H1 (cell line): ENCODE results near the gene DMRT1. TPM values are rescaled to one million over a fixed set of nuclear protein-coding genes. Genes with fewer than 3 reads are reported as not detected.

Experiments used
- CTCF ChIA-PET: fragments of 300-600 bp; sonication (Branson Sonifier 250); formaldehyde crosslinking; loops from one replicate; lab custom pipeline; 2021; ENCODE audit not compliant: partially characterized antibody; lab: Charles Lee
- POLR2A ChIA-PET: fragments of 300-600 bp; sonication (Branson Sonifier 250); formaldehyde crosslinking; loops from one replicate; lab custom pipeline; 2021; ENCODE audit warnings: inconsistent platforms; ENCODE audit not compliant: partially characterized antibody; lab: Charles Lee
- DNase-seq, 2 experiments: peaks; one replicate each; pipeline versions ENCODE4 v3.0.0 to v3.0.0-alpha.2; 2010 to 2022; ENCODE audit warnings: low spot score in 2 of 2, low read depth in 1 of 2, mixed read lengths in 1 of 2
- FAIRE-seq: peaks from 2 replicates; lab custom pipeline; 2011; peaks lifted over from hg19 to GRCh38; lab: Jason Lieb, UNC
- H2AFZ ChIP-seq: 2 replicates; pipeline ENCODE4 v1.8.1; 2012; ENCODE audit warnings: low read length, inconsistent platforms
- H2AK5ac ChIP-seq: 2 replicates; pipeline ENCODE4 v1.6.1; 2013; ENCODE audit warnings: low read depth, low read length
- H2BK120ac ChIP-seq: replicated peaks from 2 replicates; pipeline ENCODE3; 2013; ENCODE audit warnings: low read depth, low read length, inconsistent platforms
- H2BK12ac ChIP-seq: 2 replicates; pipeline ENCODE4 v1.6.1; 2013; ENCODE audit warnings: low read depth, low read length
- H2BK15ac ChIP-seq: 2 replicates; pipeline ENCODE4 v1.6.1; 2013; ENCODE audit warnings: low read length
- H2BK20ac ChIP-seq: 2 replicates; pipeline ENCODE4 v1.6.1; 2013; ENCODE audit warnings: low read length
- H2BK5ac ChIP-seq: 2 replicates; pipeline ENCODE4 v1.6.1; 2013; ENCODE audit warnings: low read depth, low read length
- H3K14ac ChIP-seq: 2 replicates; pipeline ENCODE4 v1.6.1; 2013; ENCODE audit warnings: inconsistent platforms; ENCODE audit not compliant: insufficient read length
- H3K18ac ChIP-seq: 2 replicates; pipeline ENCODE4 v1.6.1; 2013; ENCODE audit warnings: low read length; ENCODE audit errors: extremely low read depth
- H3K23ac ChIP-seq: 2 replicates; pipeline ENCODE4 v1.6.1; 2013; ENCODE audit warnings: inconsistent platforms; ENCODE audit not compliant: insufficient read length
- H3K23me2 ChIP-seq: 2 replicates; pipeline ENCODE4 v1.6.1; 2013; ENCODE audit warnings: low read depth, low read length
- H3K27ac ChIP-seq: 2 replicates; pipeline ENCODE4 v1.6.1; 2011; ENCODE audit warnings: low read depth, low read length, inconsistent platforms
- H3K27me3 ChIP-seq, 4 experiments: replicated peaks in 1 of 4; 1 replicate in 1 of 4; 2 replicates in 3 of 4; pipeline versions ENCODE4 v1.6.1 to v1.8.1; 2011 to 2013; ENCODE audit warnings: low read length in 3 of 4, mild to moderate bottlenecking in 3 of 4, inconsistent platforms in 2 of 4, mixed read lengths in 2 of 4, moderate library complexity in 1 of 4; ENCODE audit not compliant: control insufficient read depth in 3 of 4, insufficient read depth in 3 of 4; ENCODE audit errors: extremely low read depth in 1 of 4
- H3K36me3 ChIP-seq, 4 experiments: 2 replicates each; pipeline versions ENCODE4 v1.6.1 to v1.8.1; 2011 to 2013; ENCODE audit warnings: mild to moderate bottlenecking in 4 of 4, low read length in 3 of 4, moderate library complexity in 2 of 4, control low read depth in 1 of 4, inconsistent platforms in 1 of 4; ENCODE audit not compliant: insufficient read depth in 4 of 4, control insufficient read depth in 2 of 4
- H3K4ac ChIP-seq: replicated peaks from 2 replicates; pipeline ENCODE3; 2013; ENCODE audit warnings: low read length, low read depth, mixed read lengths, inconsistent platforms; ENCODE audit not compliant: insufficient read length
- H3K4me1 ChIP-seq, 4 experiments: replicated peaks in 1 of 4; 1 replicate in 1 of 4; 2 replicates in 3 of 4; pipeline versions ENCODE4 v1.6.1 to v1.8.1; 2011 to 2013; ENCODE audit warnings: low read length in 3 of 4, inconsistent platforms in 2 of 4, mixed read lengths in 1 of 4; ENCODE audit not compliant: insufficient read depth in 4 of 4, control insufficient read depth in 3 of 4
- H3K4me2 ChIP-seq, 2 experiments: 2 replicates each; pipeline versions ENCODE4 v1.6.1 to v1.8.1; 2011 to 2013; ENCODE audit warnings: low read depth in 2 of 2, low read length in 2 of 2, control low read depth in 1 of 2, inconsistent platforms in 1 of 2, mild to moderate bottlenecking in 1 of 2; ENCODE audit not compliant: insufficient read depth in 1 of 2
- H3K4me3 ChIP-seq, 4 experiments: fragments of 200-600, 300-600 bp in 1 of 4; sonication (generic), shearing (Covaris generic), sonication (Bioruptor Twin) in 1 of 4; 2 replicates each; pipeline versions ENCODE4 v1.5.1 to v1.8.1; 2011 to 2016; ENCODE audit warnings: low read length in 4 of 4, low read depth in 3 of 4, control low read depth in 2 of 4, inconsistent platforms in 2 of 4, mild to moderate bottlenecking in 2 of 4, mixed read lengths in 1 of 4, moderate library complexity in 1 of 4; ENCODE audit not compliant: insufficient read depth in 2 of 4; ENCODE audit errors: extremely low read depth in 1 of 4
- H3K56ac ChIP-seq: replicated peaks from 2 replicates; pipeline ENCODE3; 2013; ENCODE audit warnings: low read depth, mild to moderate bottlenecking, mixed read lengths, low read length, inconsistent platforms; ENCODE audit not compliant: insufficient read length
- H3K79me1 ChIP-seq: 2 replicates; pipeline ENCODE4 v1.6.1; 2013; ENCODE audit warnings: low read depth, low read length, control low read depth
- H3K79me2 ChIP-seq, 2 experiments: 2 replicates each; pipeline versions ENCODE4 v1.6.1 to v1.8.1; 2012 to 2013; ENCODE audit warnings: low read length in 2 of 2, mild to moderate bottlenecking in 2 of 2, inconsistent platforms in 1 of 2; ENCODE audit not compliant: insufficient read depth in 2 of 2, control insufficient read depth in 1 of 2
- H3K9ac ChIP-seq, 4 experiments: replicated peaks in 1 of 4; 1 replicate in 1 of 4; 2 replicates in 3 of 4; pipeline versions ENCODE4 v1.6.1 to v1.8.1; 2011 to 2013; ENCODE audit warnings: low read depth in 3 of 4, low read length in 3 of 4, control low read depth in 2 of 4, mild to moderate bottlenecking in 2 of 4, moderate library complexity in 2 of 4, inconsistent platforms in 1 of 4; ENCODE audit errors: extremely low read depth in 1 of 4
- H3K9me3 ChIP-seq, 2 experiments: 2 replicates each; pipeline versions ENCODE4 v1.6.1 to v1.8.1; 2012 to 2013; ENCODE audit warnings: mild to moderate bottlenecking in 2 of 2, moderate library complexity in 2 of 2, control low read depth in 1 of 2, inconsistent platforms in 1 of 2, low read depth in 1 of 2, low read length in 1 of 2, mixed read lengths in 1 of 2; ENCODE audit not compliant: insufficient read depth in 2 of 2
- H4K20me1 ChIP-seq, 2 experiments: replicated peaks in 1 of 2; 2 replicates each; pipeline versions ENCODE3 to v1.8.1; 2011 to 2013; ENCODE audit warnings: inconsistent platforms in 2 of 2, low read length in 2 of 2, mild to moderate bottlenecking in 1 of 2; ENCODE audit not compliant: insufficient read depth in 2 of 2, control insufficient read depth in 1 of 2
- H4K5ac ChIP-seq: 2 replicates; pipeline ENCODE4 v1.6.1; 2013; ENCODE audit warnings: low read length, low read depth, mixed read lengths, inconsistent platforms; ENCODE audit not compliant: insufficient read length
- H4K8ac ChIP-seq: 2 replicates; pipeline ENCODE4 v1.8.0; 2013; ENCODE audit warnings: mild to moderate bottlenecking, moderate library complexity, low read length, inconsistent platforms; ENCODE audit not compliant: insufficient read depth; ENCODE audit errors: extremely low read depth
- H4K91ac ChIP-seq: replicated peaks from 2 replicates; pipeline ENCODE3; 2013; ENCODE audit warnings: low read length, mixed read lengths, inconsistent platforms; ENCODE audit not compliant: insufficient read length
- BCL11A ChIP-seq, 2 experiments: IDR thresholded peaks; one replicate each; pipeline ENCODE4 v1.6.1; 2011; ENCODE audit warnings: low read depth in 2 of 2, low read length in 2 of 2, mild to moderate bottlenecking in 2 of 2
- RNF2 ChIP-seq: fragments of 200-900, 300-1000 bp; sonication (generic); IDR thresholded peaks from 2 replicates; pipeline ENCODE4 v1.7.1; 2016; ENCODE audit warnings: borderline replicate concordance, low read depth, mild to moderate bottlenecking, antibody characterized with exemption, low read length; ENCODE audit not compliant: poor library complexity, severe bottlenecking; ENCODE audit errors: missing control alignments
- WGBS, 2 experiments: shearing (Covaris generic) in 1 of 2; methylation state at CpG; one replicate each; pipeline versions ENCODE4 v1.1.6 to v1.1.7; 2013 to 2015; ENCODE audit warnings: low lambda C conversion rate in 2 of 2, mixed read lengths in 2 of 2, inconsistent platforms in 1 of 2, low coverage in 1 of 2, missing lambda C conversion rate in 1 of 2; ENCODE audit not compliant: insufficient replicate concordance in 2 of 2, insufficient coverage in 1 of 2, insufficient read length in 1 of 2; ENCODE audit errors: extremely low coverage in 1 of 2, missing lambda C conversion rate in 1 of 2; 5-methylcytosine and 5-hydroxymethylcytosine counted together
- polyA plus RNA-seq, 7 experiments: library from polyadenylated mRNA; depleted of rRNA in 3 of 7; stranded (reverse) in 5 of 7; unstranded in 2 of 7; fragments of >200 nt in 5 of 7; fragments of 200-250 nt in 2 of 7; gene quantifications; 1 replicate in 5 of 7; 2 replicates in 1 of 7; 4 replicates in 1 of 7; pipeline versions ENCODE4 v1.2.1 to v1.2.3, GENCODE V29; 2011 to 2013; ENCODE audit warnings: missing spikeins in 2 of 7, mixed read lengths in 2 of 7
- total RNA-seq: library from RNA; stranded (reverse); fragmentation: NEBNext Ultra II Directional; extraction: Animal tissue kit (Norgen Biotek cat#: 25700); gene quantifications from 2 replicates; pipeline ENCODE4 v1.2.1, GENCODE V29; 2021

The DMRT1 gene
- total and polyA plus RNA-seq, 2 of the 8 experiments (the other 6 are each of a cell fraction or from before 2014, with no cell fraction given): 0.15 TPM; not detected in 1

DNA sequence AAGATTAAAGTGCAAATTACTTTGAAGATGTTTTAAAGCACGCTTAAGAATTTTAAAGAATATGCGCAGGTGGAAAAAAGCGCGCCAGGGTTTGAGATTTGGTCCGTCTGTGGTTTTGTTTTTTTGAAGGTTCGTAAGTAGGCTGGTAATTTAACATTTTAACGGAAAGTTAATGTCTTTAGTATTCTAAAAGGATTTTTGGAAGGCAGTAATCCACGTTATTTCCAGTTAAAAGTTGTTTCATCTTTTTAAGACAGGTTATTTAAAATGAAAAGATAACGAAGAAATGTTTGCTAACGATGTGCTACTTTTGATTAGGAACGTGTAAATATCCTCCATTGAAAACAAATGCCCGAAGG is 1.9 kb downstream of the DMRT1 start:
- Histone ChIP-seq H2BK15ac (no peak overlapping the region), H4K8ac (no peak overlapping the region), H3K23me2 (peaks cover 7% of the 10 kb centered on the region; the same call in 1 of the 2 replicates), H3K14ac (no peak overlapping the region), H4K5ac (no peak overlapping the region), H3K79me1 (no peaks in the 10 kb centered on the region), H2BK12ac (no peak overlapping the region), H3K4me3 (peak overlapping the region in 3 of 4 experiments; percentile 18 to 54 (median 26); a peak in 5 of 8 replicates), H3K18ac (no peak overlapping the region), H3K9ac (no peak overlapping the region), H3K9me3 (peaks cover 0 to 3% of the 10 kb centered on the region in 2 experiments; a peak in 1 of 4 replicates), H3K4me2 (peak overlapping the region; percentile 24 to 60; a peak in 3 of 4 replicates), H2AFZ (no peak overlapping the region), H4K20me1 (peaks cover 0 to 13% of the 10 kb centered on the region in 2 experiments), H2BK5ac (no peak overlapping the region), H4K91ac (no peak overlapping the region), H3K4ac (no peak overlapping the region), H3K36me3 (no peaks in the 10 kb centered on the region; a peak in 1 of 8 replicates), H3K23ac (no peak overlapping the region), H3K79me2 (no peaks in the 10 kb centered on the region), H3K56ac (no peak overlapping the region), H3K27me3 (peaks cover 47 to 89% (median 84%) of the 10 kb centered on the region in 4 experiments), H2BK20ac (no peak overlapping the region), H3K27ac (no peak overlapping the region), H2AK5ac (no peak overlapping the region), H2BK120ac (no peak overlapping the region), H3K4me1 (peaks cover 0 to 7% (median 1%) of the 10 kb centered on the region in 4 experiments; a peak in 4 of 7 replicates)
- 15% methylated on average over 12 of the region's 12 CpGs; no CpG with 5 or more reads in 1 of the 2 experiments for WGBS, 2 experiments
- DNase-seq: no peak
- FAIRE-seq: no peak
- CTCF ChIA-PET: no interaction called here
- TF ChIP-seq RNF2 (peak; percentile 19), BCL11A (IDR thresholded peaks at IDR 0.05; ENCODE audit: low read depth in 2 of 2, low read length in 2 of 2) (no peak)
- POLR2A ChIA-PET: no interaction called here
